ENCODE data around the gene TIMM9. TPM values are rescaled to one million over a fixed set of nuclear protein-coding genes. Genes with fewer than 3 reads are reported as not detected.
"Not testable (repeated sequence)": the region's sequence is repeated elsewhere in the genome, so short reads cannot be mapped to it uniquely, and the experiment has no call there.

The TIMM9 gene
- total RNA-seq, 1 donor from 2014 or later, result 39.6 TPM

DNA sequence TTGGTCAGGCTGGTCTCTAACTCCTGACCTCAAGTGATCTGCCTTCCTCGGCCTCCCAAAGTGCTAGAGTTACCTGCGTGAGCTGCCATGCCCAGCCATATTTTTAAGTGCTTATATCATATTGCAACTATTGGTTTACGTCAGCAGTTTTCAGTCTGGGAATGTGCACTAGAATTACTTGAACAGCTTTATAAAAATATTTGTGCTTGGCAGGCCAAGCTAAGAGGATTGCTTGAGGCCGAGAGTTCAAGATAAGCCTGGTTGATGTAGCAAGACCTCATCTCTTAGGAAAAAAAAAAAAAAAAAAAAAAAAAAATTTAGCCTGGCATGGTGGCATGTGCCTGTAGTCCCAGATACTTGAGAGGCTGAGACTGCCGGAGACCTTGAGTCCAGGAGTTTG lies 17.3 kb upstream of the TIMM9 start:
- no peak for DNase-seq (ENCODE audit: extremely low spot score, unreplicated experiment)
- H3K4me1 Mint-ChIP-seq (ENCODE audit: unreplicated experiment), result no peaks in the 10 kb centered on the region
- no peaks in the 10 kb centered on the region for H3K27me3 Mint-ChIP-seq (ENCODE audit: unreplicated experiment)
- H3K4me3 Mint-ChIP-seq (ENCODE audit: unreplicated experiment), result no peak overlapping the region
- peaks cover 13% of the 10 kb centered on the region for H3K36me3 Mint-ChIP-seq (ENCODE audit: unreplicated experiment)
- no peak overlapping the region for H3K27ac Mint-ChIP-seq (ENCODE audit: unreplicated experiment)
- no peak for TF ChIP-seq CTCF (IDR thresholded peaks at IDR 0.05)
- H3K9me3 Mint-ChIP-seq (ENCODE audit: unreplicated experiment), result no peaks in the 10 kb centered on the region

GRCh38 chr14:58439476-58439875 lies 12.1 kb upstream of the TIMM9 start:
- no peak for DNase-seq (ENCODE audit: extremely low spot score, unreplicated experiment)

DNA sequence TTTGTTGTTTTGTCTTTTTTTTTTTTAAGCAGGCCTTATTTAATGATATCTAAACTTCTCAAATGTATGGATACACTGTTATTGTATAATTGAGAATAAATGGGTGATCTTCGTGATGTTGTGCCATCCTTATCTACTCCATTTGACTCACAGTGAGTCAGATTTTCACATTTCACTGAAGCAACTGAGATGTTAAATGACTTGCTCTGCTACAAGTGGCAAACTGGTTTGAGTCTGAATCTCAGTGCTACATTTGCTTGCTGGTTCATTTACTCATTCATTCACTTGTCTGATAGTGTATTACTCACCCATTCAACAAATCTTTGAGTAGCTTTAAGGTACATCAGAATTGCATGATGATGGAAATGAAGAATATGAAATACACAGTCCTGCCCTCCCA lies 2.8 kb upstream of the TIMM9 start:
- no peak for DNase-seq (ENCODE audit: extremely low spot score, unreplicated experiment)
- Mint-ChIP-seq H3K9me3 (ENCODE audit: unreplicated experiment) (no peaks in the 10 kb centered on the region), H3K36me3 (ENCODE audit: unreplicated experiment) (peaks cover 6% of the 10 kb centered on the region), H3K4me1 (ENCODE audit: unreplicated experiment) (peaks cover 33% of the 10 kb centered on the region), H3K27ac (ENCODE audit: unreplicated experiment) (no peak overlapping the region), H3K27me3 (ENCODE audit: unreplicated experiment) (no peaks in the 10 kb centered on the region), H3K4me3 (ENCODE audit: unreplicated experiment) (no peak overlapping the region)
- TF ChIP-seq CTCF (IDR thresholded peaks at IDR 0.05), result no peak

More at GRCh38 chr14:58439476-58439875, 12.1 kb upstream of the TIMM9 start:
- H3K4me1 Mint-ChIP-seq (ENCODE audit: unreplicated experiment), result no peaks in the 10 kb centered on the region
- peaks cover 26% of the 10 kb centered on the region for H3K36me3 Mint-ChIP-seq (ENCODE audit: unreplicated experiment)
- no peaks in the 10 kb centered on the region for H3K9me3 Mint-ChIP-seq (ENCODE audit: unreplicated experiment)
- H3K27me3 Mint-ChIP-seq (ENCODE audit: unreplicated experiment), result no peaks in the 10 kb centered on the region
- no peak overlapping the region for H3K27ac Mint-ChIP-seq (ENCODE audit: unreplicated experiment)
- no peak for TF ChIP-seq CTCF (IDR thresholded peaks at IDR 0.05)
- no peak overlapping the region for H3K4me3 Mint-ChIP-seq (ENCODE audit: unreplicated experiment)

- H3K4me1 Mint-ChIP-seq (ENCODE audit: unreplicated experiment), result peaks cover 37% of the 10 kb centered on the region
- H3K9me3 Mint-ChIP-seq (ENCODE audit: unreplicated experiment), result no peaks in the 10 kb centered on the region
- DNase-seq (ENCODE audit: extremely low spot score, unreplicated experiment), result no peak
- TF ChIP-seq CTCF (IDR thresholded peaks at IDR 0.05), result no peak
- H3K36me3 Mint-ChIP-seq (ENCODE audit: unreplicated experiment), result peaks cover 7% of the 10 kb centered on the region
- peak overlapping the region; percentile 99 for H3K27ac Mint-ChIP-seq (ENCODE audit: unreplicated experiment)
- H3K27me3 Mint-ChIP-seq (ENCODE audit: unreplicated experiment), result no peaks in the 10 kb centered on the region
- peak overlapping the region; percentile 92 for H3K4me3 Mint-ChIP-seq (ENCODE audit: unreplicated experiment)
Observed at GRCh38 chr14:58428118-58428683, 870 bp upstream of the TIMM9 start.

GRCh38 chr14:58426670-58427280 lies 556 bp downstream of the TIMM9 start:
- Mint-ChIP-seq H3K27me3 (ENCODE audit: unreplicated experiment) (no peaks in the 10 kb centered on the region), H3K36me3 (ENCODE audit: unreplicated experiment) (peaks cover 8% of the 10 kb centered on the region)

GRCh38 chr14:58416934-58417333 lies 10.4 kb downstream of the TIMM9 start:
- not testable (repeated sequence) for H3K9me3 Mint-ChIP-seq (ENCODE audit: unreplicated experiment); DNase-seq (ENCODE audit: extremely low spot score, unreplicated experiment); H3K4me1 Mint-ChIP-seq (ENCODE audit: unreplicated experiment); H3K27me3 Mint-ChIP-seq (ENCODE audit: unreplicated experiment); H3K27ac Mint-ChIP-seq (ENCODE audit: unreplicated experiment); H3K4me3 Mint-ChIP-seq (ENCODE audit: unreplicated experiment)
- peaks cover 31% of the 10 kb centered on the region for H3K36me3 Mint-ChIP-seq (ENCODE audit: unreplicated experiment)

More at GRCh38 chr14:58426670-58427280, 556 bp downstream of the TIMM9 start:
- no peak for TF ChIP-seq CTCF (IDR thresholded peaks at IDR 0.05)
- Mint-ChIP-seq H3K27ac (ENCODE audit: unreplicated experiment) (peak overlapping the region; percentile 99), H3K4me3 (ENCODE audit: unreplicated experiment) (peak overlapping the region; percentile 92), H3K4me1 (ENCODE audit: unreplicated experiment) (peaks cover 37% of the 10 kb centered on the region), H3K9me3 (ENCODE audit: unreplicated experiment) (no peaks in the 10 kb centered on the region)
- DNase-seq (ENCODE audit: extremely low spot score, unreplicated experiment), result no peak
